HuH-7 (cell line): ENCODE data around the gene VPS26B.
"Not testable (repeated sequence)": the region's sequence is repeated elsewhere in the genome, so short reads cannot be mapped to it uniquely, and the experiment has no call there.

Source experiments
- DNase-seq: peaks from one replicate; pipeline ENCODE4 v3.0.0; 2011; ENCODE audit warnings: low spot score

Gene VPS26B

GRCh38 chr11:134258577-134258976 is 34.1 kb downstream of the VPS26B start:
- no peak for DNase-seq

GRCh38 chr11:134260503-134260902 is 36.0 kb downstream of the VPS26B start:
- DNase-seq: no peak

- no peak for DNase-seq
These were observed 36.5 kb downstream of the VPS26B start for GRCh38 chr11:134260983-134261382.

- peak; percentile 55 for DNase-seq
These were observed 37.4 kb downstream of the VPS26B start for GRCh38 chr11:134261626-134262488.

GRCh38 chr11:134264966-134265764 is 40.7 kb downstream of the VPS26B start:
- no peak for DNase-seq

- DNase-seq: no peak
These were observed 42.0 kb downstream of the VPS26B start for GRCh38 chr11:134266440-134266839.

GRCh38 chr11:134266841-134267251 is 42.4 kb downstream of the VPS26B start:
- DNase-seq: no peak

GRCh38 chr11:134267461-134267860 is 43.0 kb downstream of the VPS26B start:
- no peak for DNase-seq

GRCh38 chr11:134267966-134268365 is 43.5 kb downstream of the VPS26B start:
- no peak for DNase-seq

GRCh38 chr11:134270250-134270714 is 45.8 kb downstream of the VPS26B start:
- peak; percentile 33 for DNase-seq

GRCh38 chr11:134271978-134272377 is 47.5 kb downstream of the VPS26B start:
- DNase-seq: no peak

- DNase-seq: peak; percentile 47
These were observed 48.2 kb downstream of the VPS26B start for GRCh38 chr11:134272381-134273316.

- no peak for DNase-seq
These were observed 48.8 kb downstream of the VPS26B start for GRCh38 chr11:134273317-134273712.

GRCh38 chr11:134275188-134275533 is 50.7 kb downstream of the VPS26B start:
- no peak for DNase-seq

- DNase-seq: no peak
These were observed 51.3 kb downstream of the VPS26B start, which contains the start of gene GLB1L3 for GRCh38 chr11:134275534-134276395. TSS of gene GLB1L3 (plus strand) at chr11:134276379. CDS start at chr11:134276741, 362 bp downstream.

- no peak for DNase-seq
These were observed 52.1 kb downstream of the VPS26B start for GRCh38 chr11:134276396-134277182.

GRCh38 chr11:134277183-134278001 is 52.9 kb downstream of the VPS26B start:
- DNase-seq: no peak

GRCh38 chr11:134278356-134278755 is 53.9 kb downstream of the VPS26B start:
- no peak for DNase-seq

GRCh38 chr11:134281635-134282034 is 57.2 kb downstream of the VPS26B start:
- not testable (repeated sequence) for DNase-seq
